HG02938 (cell line): ENCODE results near the gene ECSIT.
"Not testable (repeated sequence)": the region's sequence is repeated elsewhere in the genome, so short reads cannot be mapped to it uniquely, and the experiment has no call there.

ENCODE experiments used
- ATAC-seq: cut with Tn5 transposase; IDR thresholded peaks from one replicate; pipeline ENCODE4 v1.9.1; 2021; ENCODE audit warnings: mild to moderate bottlenecking, moderate library complexity; ENCODE audit not compliant: unreplicated experiment

ECSIT gene

DNA sequence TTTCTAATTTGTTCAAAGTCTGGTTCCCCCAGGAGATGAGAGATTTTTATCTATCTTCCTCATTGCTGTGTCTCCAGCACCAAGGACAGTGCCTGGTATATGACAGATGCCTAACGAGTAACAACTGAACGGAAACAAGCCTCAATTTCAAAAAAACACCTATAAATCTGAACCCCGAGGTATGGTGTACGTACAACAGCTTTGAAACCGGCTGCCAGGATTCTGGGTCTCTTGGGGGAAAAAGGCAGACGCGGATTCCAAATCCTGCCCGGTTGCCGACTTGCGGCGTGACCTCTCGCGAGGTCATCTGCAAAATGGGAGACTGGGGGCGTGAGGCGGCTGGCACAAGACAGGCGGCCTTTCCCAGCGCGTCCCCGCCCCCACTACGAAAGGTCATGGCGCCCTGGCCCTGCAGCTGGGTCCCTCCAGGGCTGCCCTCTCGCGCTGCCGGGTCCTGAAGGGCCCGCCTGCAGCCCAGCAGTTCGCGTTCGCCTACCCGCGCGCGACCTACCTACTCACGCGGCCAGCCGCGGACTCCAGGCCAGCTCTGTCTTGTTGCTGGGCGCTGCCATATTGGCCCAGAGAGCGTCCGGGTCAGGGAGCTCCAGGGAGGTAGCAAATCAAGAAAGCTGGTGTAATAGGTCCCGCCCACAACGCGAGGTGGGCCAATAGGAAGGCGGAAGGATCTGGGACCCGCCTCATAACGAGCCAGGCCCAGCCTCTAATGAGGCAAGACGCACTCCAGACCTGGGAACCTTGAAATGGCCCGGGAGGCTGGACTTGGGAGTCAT is at the start of gene ECSIT:
Gene ECSIT, minus strand, starts transcription at position 584 of the 791 bp plus-strand sequence. CDS start 9,964 bp downstream, outside the sequence.
- peak; percentile 88 for ATAC-seq

GRCh38 chr19:11577451-11578257 is 48.7 kb upstream of the ECSIT start, which contains the start of gene ACP5:
Gene ACP5, minus strand, starts transcription at chr19:11577645. Its CDS starts 328 bp downstream, at chr19:11577317.
- ATAC-seq, result no peak

- ATAC-seq, result no peak
These were observed 47.3 kb upstream of the ECSIT start for GRCh38 chr19:11576227-11576626.

- ATAC-seq, result no peak
These were observed 45.8 kb upstream of the ECSIT start for GRCh38 chr19:11574689-11575088.

DNA sequence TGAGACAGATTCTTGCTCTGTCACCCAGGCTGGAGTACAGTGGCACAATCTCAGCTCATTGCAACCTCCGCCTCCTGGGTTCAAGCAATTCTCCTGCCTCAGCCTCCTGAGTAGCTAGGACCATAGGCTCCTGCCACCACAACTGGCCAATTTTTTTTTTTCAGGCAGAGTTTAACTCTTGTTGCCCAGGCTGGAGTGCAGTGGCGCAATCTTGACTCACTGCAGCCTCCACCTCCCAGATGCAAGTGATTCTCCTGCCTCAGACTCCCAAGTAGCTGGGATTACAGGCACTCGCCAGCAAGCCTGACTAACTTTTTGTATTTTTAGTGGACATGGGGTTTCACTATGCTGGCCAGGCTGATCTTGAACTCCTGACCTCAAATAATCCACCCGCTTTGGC is 44.8 kb upstream of the ECSIT start:
- ATAC-seq, result not testable (repeated sequence)

DNA sequence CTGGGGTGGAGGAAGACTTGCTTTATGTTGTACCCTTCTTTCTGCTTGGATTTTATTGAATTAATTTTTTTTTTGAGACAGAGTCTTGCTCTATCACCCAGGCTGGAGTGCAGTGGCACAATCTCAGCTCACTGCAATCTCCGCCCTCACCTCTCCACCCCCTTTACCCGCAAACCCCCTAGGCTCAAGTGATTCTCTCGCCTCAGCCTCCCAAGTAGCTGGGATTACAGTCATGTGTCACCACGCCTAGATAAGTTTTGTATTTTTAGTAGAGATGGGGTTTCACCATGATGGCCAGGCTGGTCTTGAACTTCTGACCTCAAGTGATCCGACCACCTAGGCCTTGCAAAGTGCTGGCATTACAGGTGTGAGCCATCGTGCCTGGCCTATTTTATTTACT is 44.4 kb upstream of the ECSIT start:
- ATAC-seq, result not testable (repeated sequence)

- ATAC-seq, result no peak
These were observed 41.1 kb upstream of the ECSIT start for GRCh38 chr19:11570039-11570462.

GRCh38 chr19:11566164-11566563 is 37.2 kb upstream of the ECSIT start:
- ATAC-seq, result no peak

- not testable (repeated sequence) for ATAC-seq
These were observed 36.7 kb upstream of the ECSIT start for GRCh38 chr19:11565649-11565980.

- ATAC-seq, result not testable (repeated sequence)
These were observed 35.3 kb upstream of the ECSIT start for GRCh38 chr19:11564082-11564807.

- ATAC-seq, result no peak
These were observed 34.6 kb upstream of the ECSIT start for GRCh38 chr19:11563532-11563931.

DNA sequence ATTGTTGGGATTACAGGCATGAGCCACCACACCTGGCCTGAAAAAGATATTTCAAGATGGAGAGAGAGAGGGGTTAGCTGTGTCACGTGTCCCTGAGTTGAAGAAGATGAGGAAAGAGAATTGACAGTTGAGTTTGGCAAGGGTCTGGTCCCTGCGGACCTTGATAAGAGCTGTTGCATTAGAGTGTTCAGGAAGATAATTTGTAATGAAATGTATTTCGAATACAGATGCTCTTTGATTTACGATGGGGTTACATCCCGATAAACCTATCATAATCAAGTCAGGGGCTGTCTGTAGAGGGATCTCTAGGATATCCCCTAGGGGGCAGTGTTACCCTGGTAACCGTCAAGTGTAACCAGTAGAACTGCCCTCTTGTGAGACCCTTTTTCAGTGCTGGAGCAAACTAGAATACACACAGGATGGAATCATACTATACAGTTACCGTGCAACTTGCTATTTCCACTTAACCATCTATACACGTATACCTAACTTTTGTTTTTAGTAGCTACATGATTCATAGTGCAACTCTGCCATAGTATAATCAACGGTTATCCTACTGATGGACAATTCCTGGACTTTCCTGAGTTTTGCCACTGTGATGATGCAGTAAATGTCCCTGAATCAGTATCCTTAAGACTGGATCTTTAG is 31.6 kb upstream of the ECSIT start:
- ATAC-seq, result no peak

DNA sequence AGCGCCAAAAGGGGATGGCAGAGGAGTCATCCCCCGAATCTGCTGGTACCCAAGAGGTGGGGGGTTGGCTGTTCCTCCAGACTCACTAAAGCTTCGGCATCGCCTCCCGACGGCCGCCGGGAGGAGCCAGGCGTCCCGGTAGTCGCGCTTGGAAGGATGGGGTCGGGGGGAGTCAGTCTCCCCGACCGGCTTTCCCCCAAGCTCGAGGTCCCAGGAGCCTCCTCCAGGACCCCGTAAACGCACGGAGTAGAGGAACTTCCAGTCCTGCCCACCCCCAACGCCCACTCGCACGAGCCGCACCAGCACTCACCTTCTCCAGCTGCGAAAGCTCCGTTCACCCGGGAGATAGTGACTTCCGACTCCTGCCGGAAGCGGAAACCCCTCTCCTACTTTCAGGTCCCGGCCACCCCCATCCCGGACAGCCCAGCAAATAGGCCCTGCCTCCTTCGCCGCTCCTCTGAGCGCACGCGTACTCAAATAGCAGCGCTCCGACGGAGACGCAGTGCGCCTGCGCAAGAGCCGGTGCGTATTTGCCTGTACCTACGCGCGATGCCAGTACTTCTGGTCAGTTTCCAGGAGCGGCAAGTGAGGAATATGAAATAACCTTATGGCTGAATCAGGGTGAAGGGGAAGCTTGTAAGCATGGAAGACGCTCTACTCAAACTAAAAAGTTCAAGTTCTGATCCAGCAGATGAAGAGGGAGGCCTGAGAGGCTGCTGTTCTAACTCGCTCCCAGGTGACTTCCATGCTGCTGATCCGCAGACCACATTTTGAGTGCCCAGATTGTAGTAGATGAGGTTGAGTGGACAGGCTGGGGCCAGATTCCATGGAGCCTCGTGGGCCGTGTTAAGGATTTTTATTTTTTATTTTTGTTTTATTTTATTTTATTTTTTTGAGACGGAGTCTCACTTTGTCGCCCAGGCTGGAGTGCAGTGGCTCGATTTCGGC is 30.2 kb upstream of the ECSIT start, which contains the start of gene ELOF1:
Gene ELOF1, minus strand, starts transcription at position 350 of the 948 bp plus-strand sequence. CDS start 4,883 bp downstream, outside the sequence.
- peak; percentile 66 for ATAC-seq

DNA sequence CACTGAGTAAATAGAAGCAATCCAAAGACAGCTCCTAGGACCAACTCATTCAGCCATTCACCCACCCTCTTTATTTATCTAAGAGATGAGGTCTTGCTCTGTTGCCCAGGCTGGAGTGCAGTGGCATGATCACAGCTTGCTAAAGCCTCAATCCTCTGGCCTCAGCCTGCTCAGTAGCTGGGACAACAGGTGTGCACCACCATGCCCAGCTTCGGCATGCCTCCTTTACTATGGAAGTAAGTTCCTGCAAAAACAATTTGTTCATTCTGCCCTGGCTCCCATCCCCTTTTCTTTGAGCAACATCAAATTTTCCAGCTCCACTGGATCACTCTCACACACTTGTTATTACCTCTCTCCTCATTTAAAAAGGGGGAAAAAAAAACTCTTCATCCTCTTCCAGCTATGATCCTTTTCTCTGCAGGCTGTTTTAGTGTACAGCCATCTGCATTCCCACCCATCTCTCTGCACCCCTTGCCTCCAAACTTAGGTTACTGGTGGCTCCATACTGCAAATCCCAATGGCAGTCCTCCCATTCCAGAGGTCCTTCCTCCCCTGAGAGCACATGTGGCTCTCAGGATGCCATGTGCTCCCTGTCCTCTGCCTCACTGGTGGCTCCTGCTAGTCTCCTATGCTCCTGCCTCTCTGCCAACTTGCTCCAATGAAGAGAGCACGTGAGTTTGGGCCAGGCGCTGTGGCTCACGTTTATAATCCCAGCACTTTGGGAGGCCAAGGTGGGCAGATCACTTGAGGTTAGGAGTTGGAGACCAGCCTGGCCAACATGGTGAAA is 27.9 kb upstream of the ECSIT start:
- ATAC-seq, result no peak

DNA sequence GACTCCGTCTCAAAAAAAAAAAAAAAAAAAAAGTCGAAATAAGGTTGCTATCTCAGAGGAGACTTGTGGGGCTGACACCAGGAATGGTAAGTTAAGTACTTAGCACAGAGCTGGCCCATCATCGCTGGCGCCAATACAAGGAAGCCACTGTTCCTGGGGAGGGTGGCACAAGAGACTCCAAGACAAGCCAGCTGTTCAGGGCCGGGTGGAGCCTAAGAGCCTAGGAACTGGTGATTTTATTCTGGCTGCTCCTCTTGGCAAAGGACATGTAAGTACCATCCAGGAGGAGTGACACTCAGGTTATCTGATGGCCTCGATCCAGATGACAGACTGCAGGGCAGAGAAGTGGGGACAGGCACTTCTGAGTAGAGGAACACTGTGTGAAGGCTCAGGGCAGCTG is 26.3 kb upstream of the ECSIT start:
- ATAC-seq, result no peak

DNA sequence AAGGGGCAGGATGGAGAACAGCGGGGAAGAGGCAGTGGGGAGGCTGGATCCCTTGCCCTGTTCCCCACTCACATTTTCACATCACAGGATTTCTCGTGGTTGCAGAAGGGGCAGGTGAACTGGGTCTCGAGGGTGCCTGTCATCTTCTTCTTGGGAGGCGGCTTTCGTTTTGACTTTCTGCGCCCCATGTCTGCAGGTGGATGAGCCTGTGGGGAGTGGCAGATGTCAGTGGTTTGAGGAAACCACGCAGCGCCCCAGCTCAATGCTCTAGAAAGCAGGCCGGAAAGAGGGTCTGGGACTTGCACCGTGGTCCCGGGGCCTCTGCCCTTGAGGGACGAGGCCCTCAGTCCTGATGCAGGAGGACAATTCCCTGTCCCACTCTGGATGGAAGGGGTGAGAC is 25.2 kb upstream of the ECSIT start:
- ATAC-seq, result no peak

DNA sequence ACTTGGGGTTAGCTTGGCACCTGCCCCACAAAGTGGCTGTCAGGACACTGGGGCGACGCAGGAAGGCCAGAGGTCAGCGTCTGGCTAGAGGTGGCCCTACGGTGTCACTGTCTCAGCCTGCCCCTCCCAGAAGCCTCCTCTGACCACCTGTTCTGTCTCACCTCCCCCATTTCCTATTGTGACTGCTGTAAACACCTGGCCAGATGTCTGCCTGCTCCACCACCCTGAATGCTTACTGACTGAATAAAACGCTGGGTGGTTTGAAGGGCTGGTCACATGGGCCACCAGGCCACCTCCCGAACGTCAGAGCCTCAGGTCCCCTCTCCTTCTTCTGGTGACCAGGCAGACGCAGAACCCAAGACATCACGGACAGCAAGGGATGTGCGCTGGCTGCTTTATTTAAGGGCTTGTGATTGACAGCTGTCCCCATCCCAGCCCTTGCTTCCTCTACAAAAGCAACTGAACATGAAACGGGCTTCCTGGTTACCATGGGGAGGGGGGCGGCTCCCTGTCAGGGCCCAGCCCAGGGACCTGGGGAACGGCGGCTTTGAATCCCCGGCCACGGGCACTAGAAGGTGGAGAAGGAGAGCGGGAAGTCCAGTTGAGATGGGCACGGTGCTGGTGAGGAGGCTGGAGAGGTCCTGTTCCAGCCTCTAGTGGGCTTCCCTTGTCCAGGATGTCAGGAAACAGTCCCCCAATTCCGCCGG is 23.9 kb upstream of the ECSIT start:
- no peak for ATAC-seq

- ATAC-seq, result no peak
These were observed 22.8 kb upstream of the ECSIT start for GRCh38 chr19:11551603-11552235.
